GM10266 (cell line): ENCODE results near the gene NLRP12.
"Not testable (repeated sequence)": the region's sequence is repeated elsewhere in the genome, so short reads cannot be mapped to it uniquely, and the experiment has no call there.

Experiments used
- DNase-seq: peaks from one replicate; pipeline ENCODE4 v3.0.0; 2012; ENCODE audit errors: extremely low spot score
- CTCF ChIP-seq: IDR thresholded peaks from 2 replicates; pipeline ENCODE4 v1.5.1; 2012; ENCODE audit warnings: mild to moderate bottlenecking, low read depth; ENCODE audit not compliant: control insufficient read depth, insufficient read depth; ENCODE audit errors: missing control alignments

NLRP12 gene

GRCh38 chr19:53772943-53773342 is 51.2 kb downstream of the NLRP12 start:
- DNase-seq: no peak
- peak; percentile 34 for TF ChIP-seq CTCF

- DNase-seq: no peak
- TF ChIP-seq CTCF: no peak
Measured at GRCh38 chr19:53771144-53771543, 53.0 kb downstream of the NLRP12 start.

- DNase-seq: not testable (repeated sequence)
Measured at GRCh38 chr19:53769696-53770309, 54.3 kb downstream of the NLRP12 start.

GRCh38 chr19:53768401-53768800 is 55.7 kb downstream of the NLRP12 start:
- TF ChIP-seq CTCF: no peak
- DNase-seq: no peak

GRCh38 chr19:53758991-53759390 is 65.1 kb downstream of the NLRP12 start:
- DNase-seq: not testable (repeated sequence)
